HepG2 (cell line): ENCODE measurements around the gene MED20. TPM values are rescaled to one million over a fixed set of nuclear protein-coding genes. Genes with fewer than 3 reads are reported as not detected.

ENCODE experiments used
- ATAC-seq: fragments of 200-7000 bp; cut with Tn5 transposase; 3 replicates; pipeline ENCODE4 v1.9.1; 2020; ENCODE audit warnings: mild to moderate bottlenecking, moderate library complexity
- BruUV-seq: library from RNA; stranded (reverse); fragments of 400-500 nt; replicated peaks from 2 replicates; lab custom pipeline; 2021; lab: Mats Ljungman, UMichigan
- CTCF ChIA-PET: fragments of 300-600 bp; formaldehyde crosslinking; extraction: SDS; loops from one replicate; lab custom pipeline; 2021; ENCODE audit warnings: low total read pairs, inconsistent platforms, low intra/inter-chr PET ratio; lab: Yijun Ruan, JAX
- POLR2A ChIA-PET: fragments of 350-600 bp; sonication (Branson Sonifier 250); formaldehyde crosslinking; loops from one replicate; lab custom pipeline; 2020; ENCODE audit warnings: antibody characterized with exemption, inconsistent platforms; lab: Yijun Ruan, JAX
- DNase-seq: peaks from one replicate; pipeline ENCODE4 v3.0.0-alpha.2; 2015; ENCODE audit warnings: low spot score
- FAIRE-seq: peaks from 3 replicates; lab custom pipeline; 2011; peaks lifted over from hg19 to GRCh38; lab: Jason Lieb, UNC
- H2AFZ ChIP-seq: one replicate; pipeline ENCODE4 v1.6.1; 2011; ENCODE audit warnings: low read length, inconsistent platforms
- H3K27ac ChIP-seq: fragments of 300-600 bp; 3 replicates; pipeline ENCODE4 v1.8.0; 2011; ENCODE audit warnings: mixed run types, mild to moderate bottlenecking, mixed read lengths, low read length, inconsistent platforms; ENCODE audit not compliant: insufficient read depth; ENCODE audit errors: extremely low read length
- H3K27me3 ChIP-seq, 2 experiments: fragments of 200-600 bp in 1 of 2; 2 replicates in 1 of 2; 3 replicates in 1 of 2; pipeline versions ENCODE4 v1.6.0 to v1.8.0; 2011; ENCODE audit warnings: low read length in 2 of 2, mild to moderate bottlenecking in 2 of 2, moderate library complexity in 2 of 2, inconsistent platforms in 1 of 2; ENCODE audit not compliant: insufficient read depth in 2 of 2, control insufficient read depth in 1 of 2
- H3K36me3 ChIP-seq, 2 experiments: fragments of 200-600 bp in 1 of 2; replicated peaks in 1 of 2; 2 replicates in 1 of 2; 3 replicates in 1 of 2; pipeline versions ENCODE4 v1.5.1 to v1.8.0; 2011; ENCODE audit warnings: low read length in 2 of 2, inconsistent platforms in 1 of 2; ENCODE audit not compliant: insufficient read depth in 2 of 2, control insufficient read depth in 1 of 2
- H3K4me1 ChIP-seq: 2 replicates; pipeline ENCODE4 v1.5.1; 2012; ENCODE audit warnings: low read length, inconsistent platforms; ENCODE audit not compliant: insufficient read depth
- H3K4me2 ChIP-seq: 2 replicates; pipeline ENCODE4 v1.6.0; 2011; ENCODE audit warnings: low read depth, low read length, inconsistent platforms
- H3K4me3 ChIP-seq, 3 experiments: fragments of 200-600 bp in 1 of 3; sonication (generic), shearing (Covaris generic) in 1 of 3; replicated peaks in 1 of 3; 2 replicates each; pipeline ENCODE4 v1.5.1; 2011 to 2016; ENCODE audit warnings: low read length in 3 of 3, inconsistent platforms in 2 of 3, low read depth in 2 of 3, mild to moderate bottlenecking in 2 of 3, control low read depth in 1 of 3, mixed read lengths in 1 of 3; ENCODE audit not compliant: insufficient read depth in 1 of 3
- H3K79me2 ChIP-seq: one replicate; pipeline ENCODE4 v1.6.1; 2011; ENCODE audit warnings: low read length, inconsistent platforms; ENCODE audit not compliant: insufficient read depth
- H3K9ac ChIP-seq: 2 replicates; pipeline ENCODE4 v1.6.0; 2011; ENCODE audit warnings: mild to moderate bottlenecking, low read depth, low read length, inconsistent platforms; ENCODE audit not compliant: insufficient read depth
- H3K9me3 ChIP-seq: 2 replicates; pipeline ENCODE4 v1.5.1; 2012; ENCODE audit warnings: mild to moderate bottlenecking, low read length
- H4K20me1 ChIP-seq: 2 replicates; pipeline ENCODE4 v1.6.0; 2011; ENCODE audit warnings: inconsistent platforms, mild to moderate bottlenecking, low read length, moderate library complexity; ENCODE audit not compliant: insufficient read depth
- DMAP1 ChIP-seq: IDR thresholded peaks from 2 replicates; pipeline ENCODE4 v1.6.1; 2016
- HNRNPK ChIP-seq: fragments of 200-400 bp; formaldehyde crosslinking; IDR thresholded peaks from 2 replicates; pipeline ENCODE4 v1.6.1; 2018; ENCODE audit warnings: low read length, low read depth, moderate library complexity, mild to moderate bottlenecking; ENCODE audit not compliant: poor library complexity, severe bottlenecking
- HOXD1 ChIP-seq: sonication (generic); formaldehyde crosslinking; IDR thresholded peaks from 2 replicates; pipeline ENCODE4 v1.5.0; 2020; ENCODE audit warnings: missing genetic modification reagents
- KDM5A ChIP-seq: fragments of 200-600 bp; sonication (generic); IDR thresholded peaks from 2 replicates; pipeline ENCODE4 v1.7.0; 2018; ENCODE audit warnings: antibody characterized with exemption, mild to moderate bottlenecking, low read length, borderline replicate concordance
- MATR3 ChIP-seq: sonication (generic); formaldehyde crosslinking; IDR thresholded peaks from 2 replicates; pipeline ENCODE4 v1.4.0; 2020; ENCODE audit warnings: missing genetic modification reagents
- ZBTB3 ChIP-seq: sonication (generic); formaldehyde crosslinking; IDR thresholded peaks from 2 replicates; pipeline ENCODE4 v1.4.0; 2020; ENCODE audit warnings: low read depth, mild to moderate bottlenecking, moderate library complexity, missing genetic modification reagents, borderline replicate concordance
- ZFAT ChIP-seq: sonication (generic); formaldehyde crosslinking; conservative IDR thresholded peaks from 2 replicates; pipeline ENCODE4 v1.8.1; 2023; ENCODE audit warnings: missing genetic modification reagents, inconsistent platforms
- ZNF124 ChIP-seq: sonication (generic); formaldehyde crosslinking; IDR thresholded peaks from 2 replicates; pipeline ENCODE4 v1.4.0; 2020; ENCODE audit warnings: missing genetic modification reagents
- ZNF816 ChIP-seq: sonication (generic); formaldehyde crosslinking; IDR thresholded peaks from 2 replicates; pipeline ENCODE4 v1.8.0; 2022; ENCODE audit warnings: missing genetic modification reagents, mild to moderate bottlenecking, borderline replicate concordance
- ZSCAN30 ChIP-seq: sonication (generic); formaldehyde crosslinking; IDR thresholded peaks from 2 replicates; pipeline ENCODE4 v1.5.0; 2020; ENCODE audit warnings: mild to moderate bottlenecking, missing genetic modification reagents
- WGBS: methylation state at CpG from one replicate; pipeline ENCODE4 v1.1.6; 2017; ENCODE audit warnings: low lambda C conversion rate; 5-methylcytosine and 5-hydroxymethylcytosine counted together
- in situ Hi-C: cut with HindIII; loops from 2 replicates; pipeline ENCODE4 v1.10.0; 2017; ENCODE audit warnings: low pct_unique_long_range_greater_than_20kb; ENCODE audit not compliant: extremely low pct_ligation_motif_present
- intact Hi-C: fragments of 100-400 bp; cut with micrococcal nuclease; formaldehyde crosslinking; loops from one replicate; pipeline ENCODE4 v1.10.0; 2022; ENCODE audit not compliant: unreplicated experiment
- polyA plus RNA-seq, 8 experiments: library from polyadenylated mRNA; depleted of rRNA in 3 of 8; stranded (reverse) in 7 of 8; unstranded in 1 of 8; fragments of >200 nt; fragmentation: Illumina TruSeq in 4 of 8; extraction: Trizol in 4 of 8; gene quantifications; 2 replicates each; pipeline versions ENCODE4 v1.2.1 to v1.2.3, GENCODE V29; 2011 to 2016; ENCODE audit warnings: low read depth in 4 of 8, missing spikeins in 1 of 8, mixed read lengths in 1 of 8; ENCODE audit not compliant: insufficient read depth in 1 of 8
- total RNA-seq, 5 experiments: library from RNA; depleted of rRNA; stranded (reverse); fragments of >200 nt; fragmentation: Illumina TruSeq; extraction: Trizol; gene quantifications; 2 replicates each; pipeline ENCODE4 v1.2.3, GENCODE V29; 2016; ENCODE audit warnings: low read depth in 1 of 5
- TF ChIP-seq, protein P1 (sequence below): sonication (generic); formaldehyde crosslinking; IDR thresholded peaks from 2 replicates; pipeline ENCODE4 v1.4.0; 2020; ENCODE audit warnings: missing genetic modification reagents
- TF ChIP-seq, protein P2 (sequence below): sonication (generic); formaldehyde crosslinking; IDR thresholded peaks from 2 replicates; pipeline ENCODE4 v1.8.1; 2023; ENCODE audit warnings: mild to moderate bottlenecking, missing genetic modification reagents, borderline replicate concordance
- TF ChIP-seq, protein P3 (sequence below): sonication (generic); formaldehyde crosslinking; IDR thresholded peaks from 2 replicates; pipeline ENCODE4 v1.4.0; 2020; ENCODE audit warnings: missing genetic modification reagents, borderline replicate concordance
- TF ChIP-seq, protein P4 (sequence below): sonication (generic); formaldehyde crosslinking; IDR thresholded peaks from 2 replicates; pipeline ENCODE4 v1.4.0; 2020; ENCODE audit warnings: low read depth, missing genetic modification reagents
- TF ChIP-seq, protein P5 (sequence below): sonication (generic); formaldehyde crosslinking; conservative IDR thresholded peaks from 2 replicates; pipeline ENCODE4 v1.8.1; 2023; ENCODE audit warnings: missing genetic modification reagents

Gene MED20
- total and polyA plus RNA-seq, 2 of the 13 experiments (the other 11 are each of a cell fraction or from before 2014, with no cell fraction given), result 28.1 to 41.1 TPM

DNA sequence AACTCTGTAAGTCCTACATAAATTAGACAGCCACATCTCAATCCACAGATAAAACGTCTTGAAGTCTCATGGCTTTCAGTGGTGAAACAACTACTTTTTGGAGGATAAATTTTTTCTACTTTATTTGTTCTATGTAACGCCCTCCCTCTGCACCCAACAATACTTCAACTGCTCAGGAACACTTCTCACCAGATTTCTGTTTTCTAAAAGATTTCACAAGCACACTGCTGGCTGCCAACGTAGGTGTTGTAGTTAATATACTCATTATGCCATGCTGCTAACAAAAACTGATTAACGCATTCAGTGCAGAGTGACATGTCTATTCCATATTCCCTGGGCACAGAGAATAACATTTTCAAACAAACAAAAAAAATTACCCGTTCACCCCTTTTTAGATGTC, 36.0 kb downstream of the MED20 start:
- intact Hi-C loops, result no loop called here

More for the DNA sequence above, 36.0 kb downstream of the MED20 start:
- Histone ChIP-seq H3K4me1 (peaks cover 6% of the 10 kb centered on the region), H3K9me3 (no peaks in the 10 kb centered on the region), H3K4me3 (no peak overlapping the region), H4K20me1 (no peaks in the 10 kb centered on the region), H2AFZ (no peak overlapping the region), H3K27ac (no peak overlapping the region), H3K9ac (no peak overlapping the region), H3K79me2 (no peaks in the 10 kb centered on the region)
- ATAC-seq (no peak), FAIRE-seq (no peak), DNase-seq (no peak)
- BruUV-seq, result no TSS peak
- in situ Hi-C loops, result no loop called here
- WGBS, result 89% methylated on average over 5 of the region's 5 CpGs
- TF ChIP-seq, protein P1, sequence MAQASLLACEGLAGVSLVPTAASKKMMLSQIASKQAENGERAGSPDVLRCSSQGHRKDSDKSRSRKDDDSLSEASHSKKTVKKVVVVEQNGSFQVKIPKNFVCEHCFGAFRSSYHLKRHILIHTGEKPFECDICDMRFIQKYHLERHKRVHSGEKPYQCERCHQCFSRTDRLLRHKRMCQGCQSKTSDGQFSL (CRISPR knock-in tag), result no peak
- TF ChIP-seq HOXD1, result no peak
- TF ChIP-seq ZFAT (CRISPR knock-in tag), result no peak
- no peak for TF ChIP-seq ZNF816 (CRISPR knock-in tag)
- TF ChIP-seq ZSCAN30 (CRISPR knock-in tag), result no peak
- TF ChIP-seq MATR3, result no peak
- TF ChIP-seq, protein P2, sequence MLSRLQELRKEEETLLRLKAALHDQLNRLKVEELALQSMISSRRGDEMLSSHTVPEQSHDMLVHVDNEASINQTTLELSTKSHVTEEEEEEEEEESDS (CRISPR knock-in tag), result no peak
- no peak for TF ChIP-seq ZNF124 (CRISPR knock-in tag)
- no peak for TF ChIP-seq HNRNPK
- TF ChIP-seq ZBTB3, result no peak
- TF ChIP-seq, protein P3, sequence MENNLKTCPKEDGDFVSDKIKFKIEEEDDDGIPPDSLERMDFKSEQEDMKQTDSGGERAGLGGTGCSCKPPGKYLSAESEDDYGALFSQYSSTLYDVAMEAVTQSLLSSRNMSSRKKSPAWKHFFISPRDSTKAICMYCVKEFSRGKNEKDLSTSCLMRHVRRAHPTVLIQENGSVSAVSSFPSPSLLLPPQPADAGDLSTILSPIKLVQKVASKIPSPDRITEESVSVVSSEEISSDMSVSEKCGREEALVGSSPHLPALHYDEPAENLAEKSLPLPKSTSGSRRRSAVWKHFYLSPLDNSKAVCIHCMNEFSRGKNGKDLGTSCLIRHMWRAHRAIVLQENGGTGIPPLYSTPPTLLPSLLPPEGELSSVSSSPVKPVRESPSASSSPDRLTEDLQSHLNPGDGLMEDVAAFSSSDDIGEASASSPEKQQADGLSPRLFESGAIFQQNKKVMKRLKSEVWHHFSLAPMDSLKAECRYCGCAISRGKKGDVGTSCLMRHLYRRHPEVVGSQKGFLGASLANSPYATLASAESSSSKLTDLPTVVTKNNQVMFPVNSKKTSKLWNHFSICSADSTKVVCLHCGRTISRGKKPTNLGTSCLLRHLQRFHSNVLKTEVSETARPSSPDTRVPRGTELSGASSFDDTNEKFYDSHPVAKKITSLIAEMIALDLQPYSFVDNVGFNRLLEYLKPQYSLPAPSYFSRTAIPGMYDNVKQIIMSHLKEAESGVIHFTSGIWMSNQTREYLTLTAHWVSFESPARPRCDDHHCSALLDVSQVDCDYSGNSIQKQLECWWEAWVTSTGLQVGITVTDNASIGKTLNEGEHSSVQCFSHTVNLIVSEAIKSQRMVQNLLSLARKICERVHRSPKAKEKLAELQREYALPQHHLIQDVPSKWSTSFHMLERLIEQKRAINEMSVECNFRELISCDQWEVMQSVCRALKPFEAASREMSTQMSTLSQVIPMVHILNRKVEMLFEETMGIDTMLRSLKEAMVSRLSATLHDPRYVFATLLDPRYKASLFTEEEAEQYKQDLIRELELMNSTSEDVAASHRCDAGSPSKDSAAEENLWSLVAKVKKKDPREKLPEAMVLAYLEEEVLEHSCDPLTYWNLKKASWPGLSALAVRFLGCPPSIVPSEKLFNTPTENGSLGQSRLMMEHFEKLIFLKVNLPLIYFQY (CRISPR knock-in tag), result no peak
- TF ChIP-seq, protein P4, sequence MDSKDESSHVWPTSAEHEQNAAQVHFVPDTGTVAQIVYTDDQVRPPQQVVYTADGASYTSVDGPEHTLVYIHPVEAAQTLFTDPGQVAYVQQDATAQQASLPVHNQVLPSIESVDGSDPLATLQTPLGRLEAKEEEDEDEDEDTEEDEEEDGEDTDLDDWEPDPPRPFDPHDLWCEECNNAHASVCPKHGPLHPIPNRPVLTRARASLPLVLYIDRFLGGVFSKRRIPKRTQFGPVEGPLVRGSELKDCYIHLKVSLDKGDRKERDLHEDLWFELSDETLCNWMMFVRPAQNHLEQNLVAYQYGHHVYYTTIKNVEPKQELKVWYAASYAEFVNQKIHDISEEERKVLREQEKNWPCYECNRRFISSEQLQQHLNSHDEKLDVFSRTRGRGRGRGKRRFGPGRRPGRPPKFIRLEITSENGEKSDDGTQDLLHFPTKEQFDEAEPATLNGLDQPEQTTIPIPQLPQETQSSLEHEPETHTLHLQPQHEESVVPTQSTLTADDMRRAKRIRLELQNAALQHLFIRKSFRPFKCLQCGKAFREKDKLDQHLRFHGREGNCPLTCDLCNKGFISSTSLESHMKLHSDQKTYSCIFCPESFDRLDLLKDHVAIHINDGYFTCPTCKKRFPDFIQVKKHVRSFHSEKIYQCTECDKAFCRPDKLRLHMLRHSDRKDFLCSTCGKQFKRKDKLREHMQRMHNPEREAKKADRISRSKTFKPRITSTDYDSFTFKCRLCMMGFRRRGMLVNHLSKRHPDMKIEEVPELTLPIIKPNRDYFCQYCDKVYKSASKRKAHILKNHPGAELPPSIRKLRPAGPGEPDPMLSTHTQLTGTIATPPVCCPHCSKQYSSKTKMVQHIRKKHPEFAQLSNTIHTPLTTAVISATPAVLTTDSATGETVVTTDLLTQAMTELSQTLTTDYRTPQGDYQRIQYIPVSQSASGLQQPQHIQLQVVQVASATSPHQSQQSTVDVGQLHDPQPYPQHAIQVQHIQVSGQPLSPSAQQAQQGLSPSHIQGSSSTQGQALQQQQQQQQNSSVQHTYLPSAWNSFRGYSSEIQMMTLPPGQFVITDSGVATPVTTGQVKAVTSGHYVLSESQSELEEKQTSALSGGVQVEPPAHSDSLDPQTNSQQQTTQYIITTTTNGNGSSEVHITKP (CRISPR knock-in tag), result no peak
- TF ChIP-seq KDM5A, result no peak
- TF ChIP-seq, protein P5, sequence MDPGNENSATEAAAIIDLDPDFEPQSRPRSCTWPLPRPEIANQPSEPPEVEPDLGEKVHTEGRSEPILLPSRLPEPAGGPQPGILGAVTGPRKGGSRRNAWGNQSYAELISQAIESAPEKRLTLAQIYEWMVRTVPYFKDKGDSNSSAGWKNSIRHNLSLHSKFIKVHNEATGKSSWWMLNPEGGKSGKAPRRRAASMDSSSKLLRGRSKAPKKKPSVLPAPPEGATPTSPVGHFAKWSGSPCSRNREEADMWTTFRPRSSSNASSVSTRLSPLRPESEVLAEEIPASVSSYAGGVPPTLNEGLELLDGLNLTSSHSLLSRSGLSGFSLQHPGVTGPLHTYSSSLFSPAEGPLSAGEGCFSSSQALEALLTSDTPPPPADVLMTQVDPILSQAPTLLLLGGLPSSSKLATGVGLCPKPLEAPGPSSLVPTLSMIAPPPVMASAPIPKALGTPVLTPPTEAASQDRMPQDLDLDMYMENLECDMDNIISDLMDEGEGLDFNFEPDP, result no peak
- TF ChIP-seq DMAP1, result no peak
- TF ChIP-seq, all 625 proteins: peak for 0
- POLR2A ChIA-PET, result no interaction called here
- CTCF ChIA-PET, result no interaction called here
- H3K36me3 ChIP-seq, result no peaks in the 10 kb centered on the region
- H3K27me3 ChIP-seq, result no peaks in the 10 kb centered on the region
- no peak overlapping the region for H3K4me2 ChIP-seq
